ENCODE results near the gene ZNF599. TPM values are rescaled to one million over a fixed set of nuclear protein-coding genes. Genes with fewer than 3 reads are reported as not detected.

The ZNF599 gene
- total RNA-seq, 2 experiments from 2014 or later = 2.0 to 2.9 TPM

GRCh38 chr19:34794066-34794960 is 21.3 kb upstream of the ZNF599 start:
- Histone ChIP-seq H3K27ac (ENCODE audit: low read depth in 1 of 2, low read length in 2 of 2) (no peak overlapping the region), H3K4me1 (ENCODE audit: insufficient read depth, low read length) (no peaks in the 10 kb centered on the region), H3K4me3 (ENCODE audit: low read length) (no peak overlapping the region), H3K27me3 (ENCODE audit: control insufficient read depth in 1 of 2, insufficient read depth in 2 of 2, low read length in 2 of 2) (no peaks in the 10 kb centered on the region), H3K9me3 (ENCODE audit: control insufficient read depth in 1 of 2, insufficient read depth in 1 of 2, low read length in 2 of 2) (peaks cover 0 to 4% of the 10 kb centered on the region in 2 experiments), H3K36me3 (ENCODE audit: insufficient read depth, low read length) (no peaks in the 10 kb centered on the region)
- DNase-seq = no peak
- Mint-ChIP-seq H3K36me3 (ENCODE audit: low read depth) (peaks cover 17% of the 10 kb centered on the region), H3K27me3 (no peaks in the 10 kb centered on the region), H3K4me1 (ENCODE audit: low read depth) (peaks cover 22% of the 10 kb centered on the region), H3K27ac (no peak overlapping the region), H3K9me3 (peaks cover 10% of the 10 kb centered on the region), H3K4me3 (no peak overlapping the region)
- intact Hi-C loops (cut with DNase I, micrococcal nuclease) = no loop called here
- ATAC-seq (ENCODE audit: poor library complexity) = no peak
- TF ChIP-seq CTCF (IDR thresholded peaks at IDR 0.05) = no peak
- ChIA-PET CTCF (interaction anchor here (0.6 kb wide), 1 partner anchor 83 kb away, joined by 6 read pairs; no protein-coding TSS in a partner anchor), POLR2A (interaction anchor here (0.6 kb wide), 1 partner anchor 121 kb away, joined by 4 read pairs; no protein-coding TSS in a partner anchor)

GRCh38 chr19:34793565-34793964 is 20.6 kb upstream of the ZNF599 start:
- no peak overlapping the region for H3K27ac ChIP-seq (ENCODE audit: low read depth in 1 of 2, low read length in 2 of 2)
- H3K36me3 ChIP-seq (ENCODE audit: insufficient read depth, low read length) = no peaks in the 10 kb centered on the region
- peaks cover 0 to 4% of the 10 kb centered on the region in 2 experiments for H3K9me3 ChIP-seq (ENCODE audit: control insufficient read depth in 1 of 2, insufficient read depth in 1 of 2, low read length in 2 of 2)
- no peaks in the 10 kb centered on the region for H3K27me3 ChIP-seq (ENCODE audit: control insufficient read depth in 1 of 2, insufficient read depth in 2 of 2, low read length in 2 of 2)
- intact Hi-C loops (cut with DNase I, micrococcal nuclease) = no loop called here
- Mint-ChIP-seq H3K27ac (no peak overlapping the region), H3K4me3 (no peak overlapping the region), H3K36me3 (ENCODE audit: low read depth) (peaks cover 12% of the 10 kb centered on the region), H3K27me3 (no peaks in the 10 kb centered on the region), H3K9me3 (peaks cover 7% of the 10 kb centered on the region), H3K4me1 (ENCODE audit: low read depth) (peaks cover 22% of the 10 kb centered on the region)
- ChIA-PET POLR2A (no interaction called here), CTCF (interaction anchor here (0.6 kb wide), 1 partner anchor 83 kb away, joined by 6 read pairs; no protein-coding TSS in a partner anchor)
- no peak for TF ChIP-seq CTCF (IDR thresholded peaks at IDR 0.05)
- H3K4me3 ChIP-seq (ENCODE audit: low read length) = no peak overlapping the region
- ATAC-seq (ENCODE audit: poor library complexity) (no peak), DNase-seq (no peak)
- no peaks in the 10 kb centered on the region for H3K4me1 ChIP-seq (ENCODE audit: insufficient read depth, low read length)

GRCh38 chr19:34788074-34788473 is 15.1 kb upstream of the ZNF599 start:
- ChIA-PET POLR2A (no interaction called here), CTCF (no interaction called here)
- H3K27ac ChIP-seq (ENCODE audit: low read depth in 1 of 2, low read length in 2 of 2) = no peak overlapping the region
- DNase-seq (no peak), ATAC-seq (ENCODE audit: poor library complexity) (no peak)
- no peaks in the 10 kb centered on the region for H3K27me3 Mint-ChIP-seq
- H3K4me1 Mint-ChIP-seq (ENCODE audit: low read depth) = peaks cover 4% of the 10 kb centered on the region
- no peaks in the 10 kb centered on the region for H3K4me1 ChIP-seq (ENCODE audit: insufficient read depth, low read length)
- intact Hi-C loops (cut with DNase I, micrococcal nuclease) = no loop called here
- no peak for TF ChIP-seq CTCF (IDR thresholded peaks at IDR 0.05)
- H3K9me3 ChIP-seq (ENCODE audit: control insufficient read depth in 1 of 2, insufficient read depth in 1 of 2, low read length in 2 of 2) = peaks cover 0 to 4% of the 10 kb centered on the region in 2 experiments
- no peak overlapping the region for H3K27ac Mint-ChIP-seq
- H3K4me3 ChIP-seq (ENCODE audit: low read length) = no peak overlapping the region
- H3K9me3 Mint-ChIP-seq = no peaks in the 10 kb centered on the region
- H3K36me3 Mint-ChIP-seq (ENCODE audit: low read depth) = peaks cover 6% of the 10 kb centered on the region
- no peak overlapping the region for H3K4me3 Mint-ChIP-seq
- H3K36me3 ChIP-seq (ENCODE audit: insufficient read depth, low read length) = no peaks in the 10 kb centered on the region
- H3K27me3 ChIP-seq (ENCODE audit: control insufficient read depth in 1 of 2, insufficient read depth in 2 of 2, low read length in 2 of 2) = no peaks in the 10 kb centered on the region

Data from CD4-positive, alpha-beta T cell (primary cell).